OCI-LY1 (cell line): Measurements from ENCODE around the gene PRSS38.

Experiments used
- CTCF ChIP-seq: fragments of 200-600 bp; sonication (generic), shearing (Covaris generic); IDR thresholded peaks from 2 replicates; pipeline ENCODE4 v1.5.1; 2017; ENCODE audit warnings: mild to moderate bottlenecking, antibody characterized with exemption, low read length, moderate library complexity, mixed read lengths
- EZH2 ChIP-seq: fragments of 200-600 bp; sonication (generic), shearing (Covaris generic); IDR thresholded peaks from 2 replicates; pipeline ENCODE4 v1.8.0; 2017; ENCODE audit warnings: borderline replicate concordance, mixed run types, mild to moderate bottlenecking, antibody characterized with exemption, low read length, moderate library complexity, mixed read lengths

- no peak for TF ChIP-seq CTCF
- no peak for TF ChIP-seq EZH2
Measured at GRCh38 chr1:227883641-227884301, 68.3 kb downstream of the PRSS38 start.
